WI38 (cell line): ENCODE results near the gene LRG1.
"Not testable (repeated sequence)": the region's sequence is repeated elsewhere in the genome, so short reads cannot be mapped to it uniquely, and the experiment has no call there.

Experiments used
- H3K4me3 ChIP-seq: 2 replicates; pipeline ENCODE4 v1.5.1; 2011; ENCODE audit warnings: low read depth, mild to moderate bottlenecking, control low read depth, low read length
- TF ChIP-seq, protein P1 (sequence below): IDR thresholded peaks from 2 replicates; pipeline ENCODE4 v1.5.1; 2012; ENCODE audit warnings: low read depth, mild to moderate bottlenecking, control low read depth, low read length

The LRG1 gene

DNA sequence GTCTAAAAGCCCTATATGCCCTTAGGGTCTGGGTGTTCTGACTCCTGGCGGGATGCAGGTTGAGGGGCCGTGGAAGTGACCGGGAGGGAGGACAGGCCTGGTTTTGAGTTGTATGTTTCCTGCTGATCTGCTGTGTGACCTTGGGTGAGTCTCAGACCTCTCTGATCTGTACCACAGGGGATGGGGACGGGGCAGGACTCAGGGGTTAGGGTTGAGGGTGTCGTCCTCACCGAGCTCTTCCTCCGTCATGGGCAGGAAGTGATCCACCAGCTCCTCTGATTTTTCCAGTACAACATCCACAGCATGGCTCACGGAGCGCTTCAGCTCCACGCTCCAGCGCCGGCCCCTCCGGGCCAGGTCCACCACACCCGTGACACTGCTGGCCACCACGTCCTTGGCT, 11.0 kb downstream of the LRG1 start:
- TF ChIP-seq, protein P1, sequence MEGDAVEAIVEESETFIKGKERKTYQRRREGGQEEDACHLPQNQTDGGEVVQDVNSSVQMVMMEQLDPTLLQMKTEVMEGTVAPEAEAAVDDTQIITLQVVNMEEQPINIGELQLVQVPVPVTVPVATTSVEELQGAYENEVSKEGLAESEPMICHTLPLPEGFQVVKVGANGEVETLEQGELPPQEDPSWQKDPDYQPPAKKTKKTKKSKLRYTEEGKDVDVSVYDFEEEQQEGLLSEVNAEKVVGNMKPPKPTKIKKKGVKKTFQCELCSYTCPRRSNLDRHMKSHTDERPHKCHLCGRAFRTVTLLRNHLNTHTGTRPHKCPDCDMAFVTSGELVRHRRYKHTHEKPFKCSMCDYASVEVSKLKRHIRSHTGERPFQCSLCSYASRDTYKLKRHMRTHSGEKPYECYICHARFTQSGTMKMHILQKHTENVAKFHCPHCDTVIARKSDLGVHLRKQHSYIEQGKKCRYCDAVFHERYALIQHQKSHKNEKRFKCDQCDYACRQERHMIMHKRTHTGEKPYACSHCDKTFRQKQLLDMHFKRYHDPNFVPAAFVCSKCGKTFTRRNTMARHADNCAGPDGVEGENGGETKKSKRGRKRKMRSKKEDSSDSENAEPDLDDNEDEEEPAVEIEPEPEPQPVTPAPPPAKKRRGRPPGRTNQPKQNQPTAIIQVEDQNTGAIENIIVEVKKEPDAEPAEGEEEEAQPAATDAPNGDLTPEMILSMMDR = no peak
- H3K4me3 ChIP-seq = no peak overlapping the region

DNA sequence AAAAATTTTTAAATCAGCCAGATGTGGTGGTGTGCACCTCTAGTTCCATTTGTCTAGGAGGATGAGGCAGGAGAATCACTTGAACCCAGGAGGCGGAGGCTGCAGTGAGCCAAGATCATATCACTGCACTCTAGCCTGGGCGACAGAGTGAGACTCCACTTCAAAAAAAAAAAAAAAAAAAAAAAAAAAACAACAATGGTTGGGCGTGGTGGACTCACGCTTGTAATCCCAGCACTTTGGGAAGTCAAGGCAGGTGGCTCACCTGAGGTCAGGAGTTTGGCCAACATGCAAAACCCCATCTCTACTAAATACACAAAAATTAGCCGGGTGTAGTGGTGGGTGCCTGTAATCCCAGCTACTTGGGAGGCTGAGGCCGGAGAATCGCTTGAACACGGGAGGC, 12.5 kb downstream of the LRG1 start:
- H3K4me3 ChIP-seq = not testable (repeated sequence)

DNA sequence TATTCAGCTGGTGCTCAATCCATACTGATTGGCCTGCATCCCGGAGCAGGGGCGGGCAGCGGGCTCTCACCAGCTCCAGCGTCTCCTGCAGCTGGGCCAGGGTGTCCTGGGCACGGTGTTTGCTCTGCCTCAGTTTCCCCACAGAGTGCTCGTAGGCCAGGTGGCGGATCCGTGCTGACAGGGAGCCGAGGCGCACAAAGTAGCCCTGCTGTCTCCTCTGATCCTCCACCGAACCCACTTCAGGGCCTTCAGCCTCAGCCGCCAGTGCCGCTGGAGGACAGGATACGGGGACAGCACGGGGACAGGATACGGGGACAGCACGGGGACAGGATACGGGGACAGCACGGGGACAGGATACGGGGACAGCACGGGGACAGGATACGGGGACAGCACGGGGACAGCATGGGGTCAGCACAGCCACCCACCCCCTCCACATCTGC, 14.3 kb downstream of the LRG1 start:
- no peak overlapping the region for H3K4me3 ChIP-seq
- TF ChIP-seq, protein P1 = no peak

DNA sequence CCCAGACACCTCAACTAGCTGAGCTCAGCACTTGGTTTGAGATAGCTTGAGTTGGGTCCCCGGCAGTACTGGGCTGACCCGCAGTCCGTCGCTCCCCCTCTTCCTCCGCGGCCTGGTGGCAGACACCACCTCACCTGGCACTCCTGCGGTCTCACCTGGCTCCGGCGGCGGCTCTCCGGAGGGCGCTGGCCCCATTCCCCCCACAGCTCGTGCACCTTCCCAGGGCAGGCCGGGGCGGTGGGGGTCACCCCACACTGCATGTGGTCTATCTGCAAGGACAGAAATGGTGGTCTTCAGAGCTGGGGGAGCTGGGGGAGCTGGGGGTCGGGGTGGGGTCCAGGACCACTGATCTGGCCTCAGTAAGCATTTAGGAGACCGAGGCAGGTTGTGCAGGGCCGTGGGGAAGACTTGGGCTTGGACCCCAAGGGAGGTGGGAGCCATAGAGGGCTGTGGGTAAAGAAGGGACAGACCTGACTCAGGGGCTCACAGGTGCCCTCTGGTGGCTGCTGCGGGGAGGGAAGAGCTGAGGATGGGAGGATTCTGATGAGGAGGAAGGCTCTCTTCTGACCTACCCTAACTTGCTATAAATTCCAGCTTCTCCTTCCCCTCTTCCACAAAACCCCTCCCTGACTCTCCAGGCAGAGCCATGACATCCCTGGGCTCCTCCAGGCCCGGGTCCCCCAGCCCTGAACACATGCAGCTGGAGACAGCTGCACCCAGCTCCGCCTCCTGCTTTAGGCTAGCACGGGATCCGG, 14.9 kb downstream of the LRG1 start:
- TF ChIP-seq, protein P1 = peak; percentile 82
- H3K4me3 ChIP-seq = no peak overlapping the region

DNA sequence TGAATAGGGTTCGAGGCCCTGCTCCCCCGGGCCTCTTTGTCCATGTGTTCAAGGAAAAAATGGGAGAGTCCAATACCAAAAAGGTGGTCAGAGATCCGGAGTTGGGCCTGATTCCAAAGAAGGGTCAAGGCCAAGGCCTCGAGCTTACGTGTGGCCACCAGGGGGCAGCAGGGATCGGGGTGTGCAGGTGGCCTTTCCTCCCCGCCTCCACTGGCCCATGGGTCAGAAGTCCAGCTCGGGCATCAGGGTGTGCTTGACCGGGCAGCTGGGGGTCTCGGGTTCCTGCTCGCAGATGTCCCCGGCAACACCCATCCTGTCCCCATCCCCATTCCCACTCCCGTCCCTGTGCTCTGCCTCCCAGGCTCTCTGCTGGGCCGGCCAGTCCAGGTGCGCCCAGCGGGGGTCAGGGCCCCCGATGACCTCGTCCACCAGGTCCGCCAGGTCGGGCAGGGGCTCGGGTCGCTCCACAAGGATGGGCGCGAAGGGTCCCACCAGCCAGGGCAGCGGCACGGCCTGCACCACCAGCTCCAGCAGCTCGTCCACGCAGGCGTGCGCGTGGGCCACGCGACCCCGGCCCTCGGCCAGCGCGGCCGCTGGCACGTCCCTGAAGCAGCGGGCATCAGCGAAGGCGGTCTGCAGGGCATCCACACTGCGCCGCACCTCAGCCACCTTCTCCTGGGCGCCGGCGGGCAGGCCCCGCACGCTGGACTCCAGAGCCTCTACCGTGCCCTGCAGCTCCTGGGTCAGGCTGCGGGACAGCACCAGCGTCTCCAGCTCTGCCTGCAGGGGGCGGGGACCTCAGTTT, 16.3 kb downstream of the LRG1 start:
- no peak overlapping the region for H3K4me3 ChIP-seq
- TF ChIP-seq, protein P1 = peak; percentile 83

DNA sequence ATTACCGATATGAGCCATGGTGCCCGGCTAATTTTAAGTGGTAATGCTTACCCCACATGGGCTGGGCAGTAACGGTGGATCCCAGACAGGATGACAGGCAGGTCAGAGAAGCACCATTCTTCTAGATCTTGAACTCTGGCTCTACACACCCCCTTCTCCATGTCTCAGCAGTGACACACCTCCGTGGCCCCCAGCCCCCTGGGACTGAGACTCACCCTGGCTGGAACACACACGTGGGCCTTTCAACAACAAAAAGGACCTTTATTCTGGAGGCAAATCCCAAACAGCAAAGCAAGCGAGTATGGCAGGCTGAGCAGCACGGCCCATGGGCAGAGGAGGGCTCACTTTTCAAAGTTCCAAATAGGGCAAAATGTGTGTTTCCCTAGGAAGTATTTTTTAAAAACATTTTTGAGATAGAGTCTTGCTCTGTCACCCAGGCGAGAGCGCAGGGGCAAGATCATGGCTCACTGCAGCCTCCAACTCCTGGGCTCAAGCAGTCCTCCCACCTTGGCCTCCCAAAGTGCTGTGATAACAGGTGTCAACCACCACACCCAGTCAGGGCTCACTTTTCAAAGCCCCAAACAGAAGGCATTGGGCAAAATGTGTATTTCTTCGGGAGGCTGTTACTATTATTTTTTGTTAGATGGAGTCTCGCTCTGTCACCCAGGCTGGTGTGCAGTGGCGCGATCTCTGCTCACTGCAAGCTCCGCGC, 17.4 kb downstream of the LRG1 start:
- H3K4me3 ChIP-seq = no peak overlapping the region
- TF ChIP-seq, protein P1 = no peak

DNA sequence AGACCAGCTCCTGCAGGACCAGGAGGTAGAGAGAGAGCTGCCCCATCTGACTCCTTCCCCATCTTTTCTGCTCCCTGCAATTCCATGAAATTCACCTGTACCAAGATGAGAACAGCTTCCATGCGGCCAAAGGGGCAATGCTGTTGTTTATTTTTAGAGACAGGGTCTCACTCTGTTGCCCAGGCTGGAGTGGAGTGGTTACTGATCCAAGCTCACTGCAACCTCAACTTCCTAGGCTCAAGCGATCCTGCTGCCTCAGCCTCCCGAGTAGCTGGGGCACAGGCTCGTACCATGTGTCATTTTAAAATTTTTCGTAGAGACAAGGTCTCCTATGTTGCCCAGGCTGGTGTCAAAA, 18.0 kb downstream of the LRG1 start:
- no peak overlapping the region for H3K4me3 ChIP-seq
- TF ChIP-seq, protein P1 = no peak
